GM18519 (cell line): ENCODE measurements around the gene SIT1.
A peak's percentile ranks its signal among the peaks of the same experiment; 100 is the strongest.
"Not testable (repeated sequence)": the region's sequence is repeated elsewhere in the genome, so short reads cannot be mapped to it uniquely, and the experiment has no call there.

Experiments used
- ATAC-seq: cut with Tn5 transposase; IDR thresholded peaks from one replicate; pipeline ENCODE4 v1.9.1; 2021; ENCODE audit warnings: mild to moderate bottlenecking, moderate library complexity; ENCODE audit not compliant: unreplicated experiment, low FRiP score

SIT1 gene

DNA sequence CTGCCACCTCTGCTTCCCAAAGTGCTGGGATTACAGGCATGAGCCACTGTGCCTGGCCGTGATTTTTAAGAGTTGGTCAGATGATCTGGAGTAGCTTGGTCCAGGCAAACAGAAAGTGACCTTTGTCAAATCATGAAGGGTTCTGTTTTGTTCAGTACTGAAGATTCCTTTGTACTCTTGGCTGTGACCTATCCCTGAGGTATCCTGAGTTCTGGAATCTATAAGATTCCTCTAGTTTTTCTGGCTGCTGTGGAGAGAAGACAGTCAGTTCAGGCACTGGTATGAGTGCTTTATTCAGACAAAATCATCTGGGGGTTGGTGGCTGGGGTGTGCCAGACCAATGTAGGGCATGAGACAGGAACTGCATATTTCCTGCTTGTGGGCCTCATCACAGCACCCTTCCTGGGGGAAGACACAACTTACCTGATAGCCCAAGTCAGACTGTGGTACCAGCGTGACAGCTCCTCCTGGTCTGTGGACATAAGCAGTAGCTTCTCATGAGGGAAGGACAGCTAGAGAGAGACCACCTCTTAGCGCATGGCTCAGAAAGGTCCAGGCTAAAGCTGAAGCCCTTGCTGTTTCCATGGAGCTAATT lies 11.1 kb upstream of the SIT1 start:
- ATAC-seq, result no peak

DNA sequence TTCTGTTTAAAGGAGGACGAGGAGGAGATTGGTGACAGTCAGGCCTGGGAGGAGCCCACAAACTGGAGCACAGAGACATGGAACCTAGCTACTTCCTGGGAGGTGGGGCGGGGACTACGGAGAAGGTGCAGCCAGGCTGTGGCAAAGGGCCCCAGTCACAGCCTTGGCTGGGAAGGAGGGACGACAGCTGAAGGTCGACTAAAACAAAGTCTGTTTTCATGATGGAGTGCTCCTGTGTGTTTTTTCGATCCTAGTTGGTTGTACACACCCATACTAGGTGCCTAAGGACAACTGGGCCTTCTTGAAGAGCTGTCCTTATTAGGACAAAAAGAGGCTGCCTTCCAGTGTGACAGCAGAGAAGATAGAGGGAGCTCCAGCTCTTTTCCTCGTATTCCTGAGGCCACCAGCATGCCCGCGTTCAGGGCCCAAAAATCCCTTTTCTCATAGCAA lies 10.3 kb upstream of the SIT1 start:
- no peak for ATAC-seq

DNA sequence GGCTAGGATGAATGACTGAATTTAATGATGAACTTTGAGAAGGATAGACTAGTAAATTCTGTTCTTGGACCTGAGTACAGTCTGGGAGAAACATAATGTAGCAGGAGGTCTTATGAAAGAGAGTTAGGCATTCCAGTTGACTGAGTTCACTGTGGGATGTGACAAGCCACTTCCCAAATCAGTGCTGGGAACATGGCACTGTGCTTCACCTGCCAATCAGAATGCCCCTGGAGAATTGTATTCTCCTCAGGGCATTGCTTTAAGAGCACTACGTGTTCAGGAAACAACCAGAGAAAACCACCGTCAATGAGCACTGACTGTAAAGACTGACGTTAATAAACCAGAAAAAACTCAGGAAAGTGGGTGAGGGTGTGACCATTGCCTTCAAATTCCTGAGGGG lies 8.6 kb upstream of the SIT1 start:
- ATAC-seq, result no peak

DNA sequence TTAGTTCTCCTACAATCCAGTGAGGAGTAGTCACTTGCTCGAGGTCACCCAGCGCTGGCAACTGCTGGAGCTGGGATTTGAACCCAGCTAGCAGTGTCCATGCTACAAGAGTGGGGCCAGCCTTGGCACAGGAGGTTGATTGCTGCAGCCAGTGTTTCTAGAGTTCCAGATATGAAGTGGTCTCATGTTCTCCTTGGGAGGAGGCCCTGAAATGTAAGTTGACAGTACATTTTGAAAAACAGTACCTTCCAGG lies 8.2 kb upstream of the SIT1 start:
- ATAC-seq, result no peak

DNA sequence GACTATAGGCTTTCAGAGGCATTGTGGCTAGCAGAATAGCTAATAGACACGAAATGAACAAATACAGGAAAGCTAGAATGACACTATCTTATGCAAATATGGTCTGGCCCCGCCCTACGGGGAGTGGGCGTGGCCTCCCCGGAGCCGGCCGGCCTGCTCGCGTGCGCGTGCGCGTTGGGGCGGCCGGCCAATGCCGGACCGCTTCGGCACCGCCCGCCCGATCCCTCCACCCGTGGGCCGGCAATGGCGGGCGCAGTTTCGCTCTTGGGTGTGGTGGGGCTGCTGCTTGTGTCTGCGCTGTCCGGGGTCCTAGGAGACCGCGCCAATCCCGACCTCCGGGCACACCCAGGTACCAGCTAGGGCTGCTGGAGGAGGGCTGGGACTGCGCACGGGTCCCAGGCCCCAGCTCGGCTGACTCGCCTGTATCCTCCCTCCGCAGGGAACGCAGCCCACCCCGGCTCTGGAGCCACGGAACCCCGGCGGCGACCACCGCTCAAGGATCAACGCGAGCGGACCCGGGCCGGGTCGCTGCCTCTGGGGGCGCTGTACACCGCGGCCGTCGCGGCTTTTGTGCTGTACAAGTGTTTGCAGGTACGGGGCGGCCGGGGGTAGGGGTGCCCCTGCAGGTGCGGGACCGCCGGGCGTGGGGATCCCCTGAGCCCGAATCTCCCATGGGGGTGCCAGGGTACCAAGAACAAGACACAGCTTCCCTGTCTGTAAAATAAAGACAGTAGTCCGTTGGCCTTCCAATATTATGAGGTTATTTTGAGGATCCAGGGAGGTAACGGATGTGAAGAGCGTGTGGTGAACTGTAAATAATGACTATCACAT lies 7.6 kb upstream of the SIT1 start, which contains the start of gene CCDC107:
TSS of gene CCDC107 (plus strand) at position 156 of the 831 bp plus-strand sequence. CDS start at position 244, 88 bp downstream.
- ATAC-seq, result peak; percentile 35

DNA sequence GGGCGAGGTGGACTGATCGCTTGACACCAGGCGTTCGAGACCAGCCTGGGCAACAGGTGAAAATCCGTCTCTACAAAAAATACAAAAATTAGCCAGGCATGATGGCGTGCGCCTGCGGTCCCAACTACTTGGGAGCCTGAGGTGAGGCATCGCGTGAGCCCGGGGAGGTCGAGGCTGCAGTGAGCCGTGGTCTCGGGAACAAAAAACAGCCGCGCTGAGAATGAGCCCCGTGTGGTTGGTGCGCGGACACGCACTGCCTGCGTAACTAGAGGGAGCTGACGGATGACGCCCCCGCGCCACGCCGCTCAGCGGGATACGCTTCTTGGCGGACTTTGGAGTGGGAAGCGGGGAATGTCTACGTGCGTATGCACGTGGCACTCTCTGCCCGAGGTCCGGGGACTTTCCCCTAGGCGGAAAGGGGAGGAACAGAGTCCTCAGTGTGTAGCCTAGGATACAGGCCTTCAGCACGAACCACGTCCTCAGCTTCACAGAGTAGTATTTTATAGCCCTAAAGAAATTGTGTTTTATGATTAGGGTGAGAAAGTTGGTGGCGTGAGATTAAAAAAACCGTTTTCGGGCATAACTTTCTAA lies 6.9 kb upstream of the SIT1 start, which contains the start of gene RMRP:
TSS of gene RMRP (minus strand) at position 474 of the 591 bp plus-strand sequence.
- peak; percentile 82 for ATAC-seq

DNA sequence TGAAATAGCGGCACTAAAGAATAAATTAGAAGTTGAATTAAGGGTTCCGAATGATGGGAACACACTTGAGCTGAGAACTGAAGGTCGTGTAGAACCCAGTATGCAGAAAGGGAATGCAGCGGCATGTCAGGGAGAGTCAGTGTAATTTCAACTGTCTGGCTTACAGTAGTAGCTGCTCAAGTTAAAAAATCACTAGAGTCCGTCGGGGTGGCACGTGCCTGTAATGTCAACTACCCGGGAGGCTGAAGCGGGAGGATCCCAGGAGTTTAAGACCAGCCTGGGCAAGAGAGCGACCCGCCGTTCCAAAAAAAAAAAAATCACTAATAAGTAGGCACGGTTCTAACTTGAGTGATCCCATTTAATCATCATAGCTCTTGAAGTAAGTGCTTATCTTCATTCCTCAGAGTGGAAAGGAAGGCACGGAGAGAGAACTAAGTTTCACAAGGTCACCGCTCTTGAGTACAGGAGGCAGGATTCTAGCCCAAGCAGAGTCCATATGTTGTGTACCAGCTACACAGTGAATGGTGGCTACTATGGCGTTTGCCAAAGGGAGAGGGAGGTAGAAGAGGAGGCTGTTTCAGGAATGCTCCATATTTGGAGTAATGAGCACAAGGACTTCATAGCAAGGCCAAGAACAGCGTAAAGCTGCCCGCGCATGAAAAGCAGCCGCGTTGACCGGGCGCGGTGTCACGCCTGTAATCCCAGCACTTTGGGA lies 6.3 kb upstream of the SIT1 start:
- ATAC-seq, result no peak

DNA sequence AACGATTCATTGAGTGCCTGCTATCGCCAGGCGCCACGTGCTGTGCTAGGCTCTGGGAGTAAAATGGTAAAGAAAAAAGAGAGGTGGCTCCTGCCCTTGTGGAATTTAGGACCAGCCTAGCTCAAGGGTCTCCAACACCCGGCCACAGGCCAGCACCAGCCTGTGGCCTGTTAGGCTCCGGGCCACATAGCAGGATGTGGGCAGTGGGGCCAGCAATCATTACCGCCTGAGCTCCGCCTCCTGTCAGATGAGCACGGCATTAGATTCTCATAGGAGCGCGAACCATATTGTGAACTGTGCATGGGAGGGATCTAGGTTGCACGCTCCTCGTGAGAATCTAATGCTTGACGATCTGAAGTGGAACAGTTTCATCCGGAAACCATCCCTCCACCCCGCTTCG lies 5.6 kb upstream of the SIT1 start:
- no peak for ATAC-seq

DNA sequence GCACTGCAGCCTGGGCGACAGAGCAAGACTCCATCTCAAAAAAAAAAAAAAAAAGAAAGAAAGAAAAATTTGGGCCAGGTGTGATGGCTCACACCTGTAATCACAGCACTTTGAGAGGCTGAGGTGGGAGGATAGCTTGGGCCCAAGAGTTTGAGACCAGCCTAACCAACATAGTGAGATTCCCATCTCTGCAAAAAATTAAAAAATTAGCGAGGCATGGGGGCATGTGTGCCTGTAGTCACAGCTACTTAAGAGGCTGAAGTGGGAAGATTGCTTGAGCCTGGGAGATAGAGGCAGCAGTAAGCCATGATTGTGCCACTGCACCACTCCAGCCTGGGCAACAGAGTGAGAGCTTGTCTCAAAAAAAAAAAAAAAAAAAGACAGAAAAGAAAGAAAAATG lies 2.9 kb upstream of the SIT1 start:
- no peak for ATAC-seq

DNA sequence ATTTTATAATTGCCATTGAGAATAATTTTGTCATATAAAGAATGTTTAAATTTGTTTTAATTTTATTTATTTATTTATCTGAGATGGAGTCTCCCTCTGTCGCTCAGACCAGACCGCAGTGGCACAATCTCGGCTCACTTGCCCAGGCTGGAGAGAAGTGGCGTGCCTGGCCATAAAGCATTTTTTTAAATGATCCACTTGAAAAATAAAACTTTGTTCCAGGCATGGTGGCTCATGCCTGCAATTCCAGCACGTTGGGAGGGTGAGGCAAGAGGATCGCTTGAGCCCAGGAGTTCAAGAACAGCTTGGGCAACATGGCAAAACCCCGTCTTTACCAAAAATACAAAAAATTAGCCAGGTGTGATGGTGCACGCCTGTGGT lies 2.1 kb upstream of the SIT1 start:
- ATAC-seq, result no peak

DNA sequence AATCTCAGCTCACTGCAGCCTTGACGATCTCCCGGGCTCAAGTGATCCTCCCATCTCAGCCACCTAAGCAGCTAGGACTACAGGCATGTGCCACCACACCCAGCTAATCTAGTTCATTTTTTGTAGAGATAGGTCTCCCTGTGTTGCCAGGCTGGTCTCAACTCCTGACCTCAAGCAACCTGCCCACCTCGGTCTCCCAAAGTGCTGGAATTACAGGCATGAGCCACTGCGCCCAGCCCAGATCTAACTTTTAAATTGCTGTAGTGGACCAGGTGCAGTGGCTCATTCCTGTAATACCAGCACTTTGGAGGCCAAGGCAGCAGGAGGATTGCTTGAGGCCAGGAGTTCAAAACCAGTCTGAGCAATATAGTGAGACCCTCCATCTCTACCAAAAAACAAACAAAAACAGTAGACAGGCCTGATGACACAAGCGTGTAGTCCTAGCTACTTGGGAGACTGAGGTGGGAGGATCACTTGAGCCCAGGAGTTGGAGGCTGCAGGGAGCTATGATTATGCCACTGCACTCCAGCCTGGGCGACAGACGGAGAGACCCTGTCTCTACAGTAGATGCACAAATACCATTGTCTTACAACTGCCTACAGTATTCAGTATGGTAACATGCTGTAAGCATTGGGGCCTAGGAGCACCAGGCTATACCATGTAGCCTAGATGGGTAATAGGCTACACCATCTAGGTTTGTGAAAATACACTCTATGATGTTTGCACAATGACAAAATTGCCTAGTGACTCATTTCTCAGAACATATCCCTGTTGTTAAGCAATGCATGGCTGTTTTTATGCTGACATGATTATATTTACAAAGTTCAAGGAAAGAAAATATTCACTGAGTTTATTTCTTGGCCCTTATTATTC lies 1.5 kb upstream of the SIT1 start:
- no peak for ATAC-seq

DNA sequence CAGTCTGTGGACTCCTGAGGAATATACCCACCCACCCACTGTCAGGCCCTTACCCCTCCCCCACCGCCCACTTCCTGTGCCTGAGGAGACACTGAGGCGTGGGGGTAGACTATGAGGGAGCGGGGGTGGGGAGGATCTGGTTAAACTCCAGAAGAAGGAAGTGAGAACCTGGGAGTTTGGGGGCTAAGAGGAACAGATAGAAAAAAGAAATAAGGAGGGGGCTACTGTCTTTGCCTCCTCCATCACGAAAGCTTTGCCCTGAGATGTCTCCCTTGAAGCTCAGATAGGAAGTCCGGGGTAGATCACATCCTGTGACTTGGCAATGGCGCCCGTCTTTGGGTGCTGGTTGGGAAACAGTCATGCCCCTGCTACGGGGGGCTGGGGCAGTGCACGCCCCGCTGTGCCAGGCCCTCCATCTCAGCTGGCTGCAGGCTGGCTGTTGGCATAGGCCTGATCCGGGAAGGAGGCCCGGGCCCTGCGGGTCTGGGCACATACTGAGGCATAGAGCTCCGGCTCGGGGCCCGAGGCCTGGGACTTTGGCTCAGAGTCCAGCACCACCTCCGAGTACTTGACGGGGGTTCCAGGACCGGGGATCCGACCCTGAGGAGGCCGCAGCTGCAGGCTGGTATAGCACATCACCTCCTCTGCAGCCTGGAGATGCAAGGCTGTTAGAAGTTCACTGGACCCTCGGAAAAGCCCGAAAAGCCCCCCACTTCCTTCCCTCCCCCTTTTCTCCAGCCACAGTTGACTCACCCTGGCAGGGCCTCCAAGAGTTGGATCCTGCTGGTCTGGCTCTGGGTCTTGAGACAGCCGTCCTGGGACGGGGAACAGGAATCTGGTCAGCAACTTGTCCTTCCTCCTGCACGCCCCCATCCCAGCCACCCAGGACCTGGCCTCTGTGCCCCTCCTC lies 1.0 kb downstream of the SIT1 start:
- no peak for ATAC-seq

DNA sequence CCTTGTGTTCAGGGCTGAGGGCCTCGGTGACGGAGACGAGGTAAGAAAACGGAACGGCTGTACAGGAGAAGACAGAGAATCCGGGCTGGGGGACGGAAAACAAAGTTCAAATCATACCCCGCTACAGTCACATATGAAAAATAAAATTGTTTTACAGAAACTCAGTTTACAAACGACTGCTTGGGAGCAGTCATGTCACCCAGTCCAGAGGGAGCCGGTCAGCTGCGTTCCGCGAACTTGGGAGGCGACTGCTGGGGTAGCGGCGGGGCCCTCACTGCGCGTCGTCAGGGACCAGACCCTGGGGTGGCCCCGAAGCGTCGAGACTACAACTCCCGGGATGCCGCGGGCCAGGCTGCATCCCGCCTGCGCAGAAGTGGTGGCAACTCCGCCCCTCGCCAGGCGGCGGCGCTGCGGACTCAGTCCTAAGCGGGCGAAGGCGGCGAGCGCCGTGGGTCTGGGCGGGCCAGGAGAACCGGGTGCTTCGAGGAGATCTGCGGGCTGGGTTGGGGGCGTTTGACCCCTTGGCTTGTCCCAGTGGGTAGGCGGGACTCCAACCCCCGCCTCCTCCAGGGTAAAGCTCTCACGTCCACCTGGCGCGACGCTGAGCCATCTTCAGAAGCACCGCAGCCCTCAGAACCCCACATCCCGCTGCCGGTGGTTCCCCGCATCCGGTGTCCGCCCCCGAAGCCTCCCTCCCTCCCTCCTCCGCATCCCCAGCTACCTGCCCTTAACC lies 4.0 kb downstream of the SIT1 start:
- peak; percentile 87 for ATAC-seq

DNA sequence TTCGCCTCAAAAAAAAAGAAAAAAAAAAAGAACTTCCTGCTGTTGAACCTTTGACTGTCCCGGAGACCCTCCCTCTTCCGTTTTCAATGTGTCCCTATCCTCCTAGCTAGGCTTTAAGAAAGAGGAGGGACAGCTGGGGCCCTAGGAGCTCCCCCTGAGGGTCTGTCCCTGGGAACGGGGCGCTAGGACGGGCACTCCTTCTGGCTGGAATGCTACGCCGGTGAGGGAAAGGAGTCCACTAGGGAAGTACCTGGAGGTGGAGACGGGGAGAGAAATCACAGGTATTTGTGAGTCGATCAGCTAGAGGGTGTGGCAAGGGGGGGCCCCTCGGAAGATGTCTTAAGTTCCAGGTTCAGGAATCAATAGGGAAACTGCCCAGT lies 4.6 kb downstream of the SIT1 start:
- no peak for ATAC-seq

DNA sequence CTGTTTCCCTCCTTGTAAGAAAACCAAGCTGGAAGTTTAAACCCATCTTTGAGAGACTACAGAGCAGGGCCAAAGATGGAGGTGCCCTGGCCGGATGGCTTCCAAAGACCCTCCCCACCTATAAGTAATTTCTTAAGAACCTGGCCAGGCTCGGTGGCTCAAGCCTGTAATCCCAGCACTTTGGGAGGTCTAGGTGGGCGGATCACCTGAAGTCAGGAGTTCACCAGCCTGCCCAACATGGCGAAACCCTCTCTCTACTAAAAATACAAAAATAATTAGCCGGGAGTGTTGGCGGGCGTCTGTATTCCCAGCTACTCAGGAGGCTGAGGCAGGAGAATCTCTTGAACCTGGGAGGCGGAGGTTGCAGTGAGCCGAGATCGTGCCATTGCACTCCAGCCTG lies 5.0 kb downstream of the SIT1 start:
- not testable (repeated sequence) for ATAC-seq

DNA sequence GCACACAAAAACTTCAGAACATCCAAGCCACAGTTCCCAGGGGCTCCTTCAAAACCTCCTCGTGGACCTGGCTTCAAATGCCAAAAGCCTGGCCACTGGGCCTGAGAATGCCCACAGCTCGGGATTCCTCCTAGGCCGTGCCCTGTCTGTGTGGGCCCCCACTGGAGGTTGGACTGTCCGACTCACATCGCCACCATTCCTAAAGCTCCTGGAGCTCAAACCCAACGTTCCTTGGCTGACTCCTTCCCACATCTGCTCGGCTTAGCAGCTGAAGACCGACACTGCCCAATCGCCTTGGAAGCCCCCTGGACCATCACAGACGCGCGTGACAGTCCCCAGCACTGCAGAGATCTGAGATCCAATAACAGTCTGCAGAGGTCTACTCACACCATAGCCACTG lies 7.7 kb downstream of the SIT1 start:
- ATAC-seq, result no peak

DNA sequence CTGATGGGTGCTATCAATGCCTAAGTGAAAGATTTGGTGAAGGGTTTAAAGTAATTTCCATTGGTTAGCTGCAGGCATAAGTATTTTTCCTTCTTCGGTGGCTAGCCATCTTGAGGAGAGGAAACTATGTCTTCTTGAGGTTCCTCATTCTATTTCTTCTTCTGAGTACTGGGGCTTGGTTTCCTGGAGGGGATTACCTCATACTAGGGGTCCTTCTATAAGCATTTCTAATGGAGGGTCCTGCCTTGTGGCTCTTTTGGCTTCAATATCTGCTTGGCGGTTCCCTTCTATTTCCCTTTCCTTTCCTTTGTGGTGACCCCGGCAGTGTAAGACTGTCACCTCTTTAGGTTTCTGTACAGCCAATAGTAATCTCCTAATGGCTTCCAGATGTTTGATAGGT lies 9.3 kb downstream of the SIT1 start:
- not testable (repeated sequence) for ATAC-seq

DNA sequence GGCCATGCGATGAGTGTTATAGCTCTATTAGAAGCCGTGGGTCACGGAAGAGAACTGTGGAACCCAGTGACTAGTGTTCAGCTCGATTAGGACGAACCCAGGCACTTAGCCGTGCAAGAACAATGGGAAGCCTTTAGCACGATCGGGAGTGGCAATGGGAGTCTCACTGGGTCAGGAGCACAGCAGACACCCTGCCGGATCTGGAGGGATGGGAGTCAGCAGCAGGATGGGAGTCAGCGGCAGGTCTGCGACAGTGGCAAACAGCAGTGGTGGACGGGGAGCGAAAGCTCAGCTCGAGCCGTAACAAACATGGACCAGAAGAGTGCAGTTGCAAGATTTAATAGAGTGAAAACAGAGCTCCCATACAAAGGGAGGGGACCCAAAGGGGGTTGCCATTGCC lies 10.3 kb downstream of the SIT1 start:
- ATAC-seq, result not testable (repeated sequence)

DNA sequence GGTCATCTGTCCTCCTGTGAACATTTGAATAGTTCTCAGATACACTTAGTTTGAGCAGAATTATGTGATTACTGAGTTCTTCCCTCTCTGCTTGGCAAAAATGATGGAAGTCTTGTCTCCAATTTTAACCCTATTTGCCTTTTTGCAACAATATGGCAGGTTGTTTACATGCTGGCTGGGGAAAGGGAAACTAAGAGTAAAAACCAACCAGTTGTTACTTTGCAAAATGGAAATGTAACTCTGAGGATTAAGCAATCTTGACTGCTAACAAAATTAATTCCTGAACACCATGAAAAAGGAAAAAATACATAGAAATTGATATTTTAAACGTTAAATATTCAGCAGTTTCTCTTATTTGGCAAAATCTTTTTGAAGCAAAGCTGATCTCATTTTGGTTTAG lies 11.1 kb downstream of the SIT1 start:
- ATAC-seq, result no peak
